Measurements from ENCODE around the gene ZNF785.

- TF ChIP-seq CTCF (IDR thresholded peaks at IDR 0.05) (no peak), POLR2A (IDR thresholded peaks at IDR 0.05) (no peak)
Measured at GRCh38 chr16:30566531-30566930, 19.0 kb downstream of the ZNF785 start.
